ENCODE results near the gene SCUBE1.
A peak's percentile ranks its signal among the peaks of the same experiment; 100 is the strongest.

The SCUBE1 gene

DNA sequence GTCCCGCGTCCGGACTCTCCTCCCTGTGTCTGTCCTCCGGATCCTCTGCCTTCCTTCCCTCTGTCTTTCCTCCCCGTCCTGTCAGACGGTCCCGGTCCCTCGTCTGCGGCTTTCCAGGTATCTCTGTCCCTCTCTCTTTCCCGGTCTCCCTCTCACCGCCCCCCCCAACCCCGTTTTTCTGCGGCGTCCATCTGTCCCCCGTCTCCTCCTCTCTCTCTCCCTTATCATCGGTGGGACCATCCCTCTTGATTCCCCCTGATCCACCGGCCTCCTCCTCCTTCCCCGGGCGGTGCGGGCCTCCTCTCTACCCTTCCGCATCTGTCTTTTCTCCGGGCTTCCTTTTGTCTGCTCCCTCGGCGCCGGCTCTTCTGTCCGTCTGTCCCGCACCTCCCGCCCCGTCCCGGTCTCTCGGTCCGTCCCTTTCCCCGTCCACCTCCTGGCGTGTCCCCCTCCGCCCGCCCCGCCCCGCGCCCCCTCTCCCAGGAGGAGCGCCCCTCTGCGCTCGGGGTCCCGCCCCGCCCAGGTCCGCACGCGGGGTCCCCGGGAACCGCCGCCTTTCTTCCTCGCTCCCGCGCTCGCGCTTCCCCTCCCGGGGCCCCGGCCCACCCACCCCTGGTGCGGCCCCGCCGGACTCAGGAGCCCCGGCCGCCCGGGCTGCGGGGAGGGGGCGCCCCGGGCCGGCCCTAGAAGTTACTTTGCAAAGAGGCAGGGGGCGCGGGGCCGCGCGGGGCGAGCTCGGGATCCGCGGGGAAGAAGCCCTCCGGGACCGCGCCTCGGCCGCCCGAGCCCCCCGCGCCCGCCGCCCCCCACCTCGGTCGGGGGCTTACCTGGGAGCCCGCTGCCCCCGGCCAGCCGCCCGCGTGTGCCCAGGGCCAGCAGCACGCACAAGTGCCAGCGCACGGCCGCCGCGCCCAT is 568 bp downstream of the SCUBE1 start:
- H3K4me3 Mint-ChIP-seq, result peak overlapping the region; percentile 43
- no peaks in the 10 kb centered on the region for H3K9me3 Mint-ChIP-seq
- ATAC-seq, result no peak
- peaks cover 40% of the 10 kb centered on the region for H3K4me1 Mint-ChIP-seq
- DNase-seq (ENCODE audit: low spot score in 2 of 2), result no peak
- H3K36me3 Mint-ChIP-seq, result no peaks in the 10 kb centered on the region
- no peak overlapping the region for H3K27ac Mint-ChIP-seq

DNA sequence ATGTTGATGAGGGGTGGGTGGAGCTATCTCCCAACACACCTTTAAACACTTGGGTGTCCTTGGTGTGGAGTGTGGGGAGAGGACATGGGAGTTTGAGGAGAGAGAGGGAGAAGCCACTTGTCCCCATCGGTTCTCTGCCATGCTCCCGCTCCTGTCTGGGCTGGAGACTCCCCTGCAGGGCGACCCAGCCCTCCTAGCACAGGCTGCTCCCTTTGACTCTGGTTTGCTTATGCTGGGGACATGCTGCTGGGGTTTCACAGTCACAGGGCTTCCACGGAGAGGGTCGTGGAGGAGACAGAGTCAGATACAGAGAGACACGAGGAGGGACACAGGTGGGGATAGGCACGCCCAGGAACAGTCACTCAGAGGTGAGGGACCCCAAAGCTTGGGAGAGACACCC is 1.6 kb downstream of the SCUBE1 start:
- Mint-ChIP-seq H3K27ac (no peak overlapping the region), H3K9me3 (no peaks in the 10 kb centered on the region), H3K4me1 (peaks cover 38% of the 10 kb centered on the region), H3K4me3 (peak overlapping the region; percentile 43), H3K36me3 (no peaks in the 10 kb centered on the region)
- DNase-seq (ENCODE audit: low spot score in 2 of 2), result no peak
- ATAC-seq, result no peak

DNA sequence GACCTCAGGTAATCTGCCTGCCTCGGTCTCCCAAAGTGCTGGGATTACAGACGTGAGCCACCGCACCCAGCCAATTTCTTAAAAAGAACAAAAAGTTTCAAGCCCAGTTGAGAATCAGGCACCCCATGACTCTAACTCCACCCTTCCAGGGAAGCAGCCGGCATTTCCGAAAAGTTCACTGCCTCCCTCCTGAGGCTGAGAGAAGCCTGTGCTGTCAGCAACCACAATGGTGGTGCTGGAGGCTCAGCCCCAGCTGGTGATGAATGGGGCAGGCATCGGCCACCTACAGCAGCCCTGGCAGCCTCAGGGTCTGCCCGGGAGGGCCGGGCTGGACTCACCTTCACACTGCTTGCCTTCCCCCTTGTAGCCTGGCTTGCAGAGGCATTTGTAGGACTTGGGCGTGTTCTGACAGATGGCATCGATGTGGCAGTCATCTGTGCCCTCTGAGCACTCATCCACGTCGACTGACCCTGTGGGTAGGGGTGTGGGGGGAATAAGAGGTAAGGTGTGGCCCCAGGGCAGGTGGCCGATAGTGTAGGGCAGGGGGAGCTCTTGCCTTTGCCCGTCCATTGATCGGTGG is 4.3 kb downstream of the SCUBE1 start:
- Mint-ChIP-seq H3K27ac (no peak overlapping the region), H3K4me1 (peaks cover 16% of the 10 kb centered on the region), H3K4me3 (no peak overlapping the region), H3K9me3 (no peaks in the 10 kb centered on the region), H3K36me3 (no peaks in the 10 kb centered on the region)
- DNase-seq (ENCODE audit: low spot score in 2 of 2), result no peak
- ATAC-seq, result no peak

DNA sequence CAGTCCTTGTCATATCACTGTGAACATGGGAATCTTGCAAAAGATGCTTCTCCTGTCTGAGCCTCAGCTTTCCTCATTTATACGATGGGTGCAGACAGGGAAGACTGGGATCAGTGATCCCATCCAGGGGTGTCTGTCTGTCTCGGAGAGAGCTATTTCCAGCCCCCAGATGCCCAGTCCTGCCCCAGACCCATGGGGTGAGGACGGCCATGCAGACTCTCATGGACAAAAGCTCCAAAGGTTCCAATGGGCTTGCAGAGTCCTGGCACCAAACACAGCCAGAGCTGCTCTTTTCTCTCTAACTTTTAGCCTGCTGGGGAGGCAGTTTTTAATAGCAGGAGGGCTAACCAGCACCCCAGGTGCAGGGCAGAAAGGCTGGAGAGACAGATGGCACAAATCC is 5.2 kb downstream of the SCUBE1 start:
- Mint-ChIP-seq H3K27ac (no peak overlapping the region), H3K4me3 (no peak overlapping the region), H3K4me1 (peaks cover 16% of the 10 kb centered on the region), H3K9me3 (no peaks in the 10 kb centered on the region), H3K36me3 (no peaks in the 10 kb centered on the region)
- ATAC-seq (no peak), DNase-seq (ENCODE audit: low spot score in 2 of 2) (no peak)

DNA sequence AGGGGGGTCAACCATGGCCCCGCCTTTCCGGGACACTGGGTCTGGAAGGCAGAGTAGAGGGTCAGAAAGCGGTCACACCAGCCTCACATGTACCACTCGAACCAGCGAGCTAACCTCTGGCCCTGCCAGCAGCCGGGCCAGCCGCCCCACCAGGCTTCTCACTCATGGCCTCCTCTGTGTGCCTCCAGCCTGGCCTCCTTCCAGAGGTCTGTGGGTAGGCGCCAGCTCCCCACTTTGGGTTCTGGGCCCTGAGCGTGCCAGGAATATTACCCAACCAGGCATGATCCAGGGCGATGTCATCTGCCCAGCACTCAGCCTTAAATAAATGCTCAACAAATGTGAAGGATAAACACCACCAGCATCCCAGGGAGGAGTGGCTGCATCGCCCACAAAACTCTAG is 5.8 kb downstream of the SCUBE1 start:
- no peak overlapping the region for H3K4me3 Mint-ChIP-seq
- H3K27ac Mint-ChIP-seq, result no peak overlapping the region
- no peaks in the 10 kb centered on the region for H3K9me3 Mint-ChIP-seq
- ATAC-seq (no peak), DNase-seq (ENCODE audit: low spot score in 2 of 2) (no peak)
- H3K36me3 Mint-ChIP-seq, result no peaks in the 10 kb centered on the region
- H3K4me1 Mint-ChIP-seq, result peaks cover 13% of the 10 kb centered on the region

DNA sequence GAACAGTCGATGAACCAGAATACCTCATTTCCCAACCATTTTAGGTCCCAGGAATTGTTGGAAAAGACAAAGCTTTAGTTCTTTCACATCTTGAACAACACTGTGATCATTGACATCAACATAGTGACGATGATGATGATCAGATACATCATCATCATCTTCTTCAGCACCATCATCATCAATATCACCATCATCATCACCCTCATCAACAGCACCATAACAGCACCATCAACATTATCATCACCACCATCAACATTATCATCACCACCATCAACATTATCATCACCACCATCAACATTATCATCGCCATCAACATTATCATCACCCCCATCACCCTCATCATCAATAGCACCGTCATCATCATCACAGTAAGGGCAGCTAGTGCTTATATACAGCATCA is 8.8 kb downstream of the SCUBE1 start:
- ATAC-seq, result no peak

DNA sequence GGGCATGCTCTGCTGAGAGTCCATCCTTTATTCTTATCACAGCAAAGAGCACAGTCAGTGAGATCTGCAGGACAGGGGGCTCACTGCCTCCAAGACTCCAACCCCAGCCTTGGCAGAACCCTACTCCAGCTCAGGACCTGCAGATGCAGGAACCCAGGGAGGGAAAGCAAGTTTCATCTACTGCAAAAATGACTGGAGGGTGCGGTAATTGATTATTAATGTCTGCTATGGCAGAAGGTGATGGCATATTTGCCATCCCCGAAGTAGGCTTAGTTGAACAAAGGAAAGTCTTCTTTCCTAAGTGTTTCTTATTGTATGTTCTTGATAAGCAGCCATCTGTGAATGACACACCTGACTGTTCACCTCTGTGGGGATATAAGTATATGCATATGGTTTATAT is 9.2 kb downstream of the SCUBE1 start:
- H3K4me3 Mint-ChIP-seq, result no peak overlapping the region
- DNase-seq (ENCODE audit: low spot score in 2 of 2) (no peak), ATAC-seq (no peak)
- H3K9me3 Mint-ChIP-seq, result no peaks in the 10 kb centered on the region
- no peaks in the 10 kb centered on the region for H3K4me1 Mint-ChIP-seq
- no peaks in the 10 kb centered on the region for H3K36me3 Mint-ChIP-seq
- H3K27ac Mint-ChIP-seq, result no peak overlapping the region

More for the DNA sequence above, 8.8 kb downstream of the SCUBE1 start:
- DNase-seq (ENCODE audit: low spot score in 2 of 2), result no peak
- Mint-ChIP-seq H3K4me1 (no peaks in the 10 kb centered on the region), H3K27ac (no peak overlapping the region), H3K4me3 (no peak overlapping the region), H3K36me3 (no peaks in the 10 kb centered on the region), H3K9me3 (no peaks in the 10 kb centered on the region)

DNA sequence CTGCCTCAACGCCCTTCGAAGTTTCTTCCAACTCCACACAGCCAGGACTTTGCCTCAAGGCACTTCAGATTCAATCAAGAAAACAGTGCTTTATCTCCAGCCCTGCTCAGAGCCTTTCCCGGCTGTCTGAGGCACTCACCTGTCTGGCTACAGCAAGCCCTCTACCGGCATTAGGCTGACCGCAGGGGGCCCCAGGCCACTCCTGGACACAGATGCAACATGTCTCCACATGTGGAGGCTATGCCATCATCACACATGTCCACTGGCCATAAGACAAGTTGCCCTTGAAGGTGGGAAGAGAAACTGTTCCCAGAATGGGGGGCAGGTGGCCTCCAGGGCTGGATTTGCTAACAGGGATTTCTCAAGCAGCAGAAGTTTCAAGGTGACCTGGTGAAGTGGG is 10.0 kb downstream of the SCUBE1 start:
- Mint-ChIP-seq H3K9me3 (no peaks in the 10 kb centered on the region), H3K4me1 (no peaks in the 10 kb centered on the region), H3K36me3 (no peaks in the 10 kb centered on the region), H3K27ac (no peak overlapping the region), H3K4me3 (no peak overlapping the region)
- ATAC-seq, result no peak
- DNase-seq (ENCODE audit: low spot score in 2 of 2), result no peak

DNA sequence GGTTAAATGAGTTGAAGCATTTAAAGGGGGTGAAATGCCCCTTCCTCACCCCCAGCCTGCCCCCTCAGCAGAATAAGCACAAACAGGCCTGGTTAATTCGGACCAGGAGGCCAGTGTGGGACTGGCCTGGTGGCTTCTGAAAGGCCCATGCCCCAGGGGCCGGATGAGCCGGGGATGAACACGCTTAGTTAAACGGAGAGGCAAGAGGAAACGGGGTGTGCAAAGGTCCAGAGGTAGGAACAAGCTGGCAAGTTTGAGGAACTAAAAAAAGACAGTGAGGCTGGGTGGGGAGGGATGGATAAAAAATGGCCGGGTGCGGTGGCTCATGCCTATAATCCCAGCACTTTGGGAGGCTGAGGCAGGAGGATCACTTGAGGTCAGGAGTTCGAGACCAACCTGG is 11.5 kb downstream of the SCUBE1 start:
- Mint-ChIP-seq H3K4me3 (no peak overlapping the region), H3K36me3 (no peaks in the 10 kb centered on the region), H3K27ac (no peak overlapping the region), H3K9me3 (no peaks in the 10 kb centered on the region), H3K4me1 (no peaks in the 10 kb centered on the region)
- no peak for ATAC-seq
- DNase-seq (ENCODE audit: low spot score in 2 of 2), result no peak

DNA sequence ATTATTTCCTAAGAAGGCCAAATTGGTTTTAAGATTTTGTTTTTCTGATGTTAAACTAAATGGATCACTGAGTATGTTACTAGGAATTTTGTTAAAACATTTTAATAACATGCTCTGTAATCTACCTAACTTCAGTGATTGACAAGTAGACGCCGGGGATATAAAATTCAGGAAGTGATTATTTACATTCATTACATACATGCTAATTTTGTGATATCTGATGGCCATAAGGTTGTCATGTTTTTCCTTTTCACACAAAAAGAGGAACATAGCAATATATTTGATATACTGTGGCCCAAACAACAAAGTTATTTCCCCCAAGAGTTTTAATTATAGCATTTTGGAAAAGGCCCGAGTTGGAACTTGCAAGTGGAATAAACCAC is 12.1 kb downstream of the SCUBE1 start:
- no peaks in the 10 kb centered on the region for H3K36me3 Mint-ChIP-seq
- H3K4me3 Mint-ChIP-seq, result no peak overlapping the region
- no peaks in the 10 kb centered on the region for H3K4me1 Mint-ChIP-seq

DNA sequence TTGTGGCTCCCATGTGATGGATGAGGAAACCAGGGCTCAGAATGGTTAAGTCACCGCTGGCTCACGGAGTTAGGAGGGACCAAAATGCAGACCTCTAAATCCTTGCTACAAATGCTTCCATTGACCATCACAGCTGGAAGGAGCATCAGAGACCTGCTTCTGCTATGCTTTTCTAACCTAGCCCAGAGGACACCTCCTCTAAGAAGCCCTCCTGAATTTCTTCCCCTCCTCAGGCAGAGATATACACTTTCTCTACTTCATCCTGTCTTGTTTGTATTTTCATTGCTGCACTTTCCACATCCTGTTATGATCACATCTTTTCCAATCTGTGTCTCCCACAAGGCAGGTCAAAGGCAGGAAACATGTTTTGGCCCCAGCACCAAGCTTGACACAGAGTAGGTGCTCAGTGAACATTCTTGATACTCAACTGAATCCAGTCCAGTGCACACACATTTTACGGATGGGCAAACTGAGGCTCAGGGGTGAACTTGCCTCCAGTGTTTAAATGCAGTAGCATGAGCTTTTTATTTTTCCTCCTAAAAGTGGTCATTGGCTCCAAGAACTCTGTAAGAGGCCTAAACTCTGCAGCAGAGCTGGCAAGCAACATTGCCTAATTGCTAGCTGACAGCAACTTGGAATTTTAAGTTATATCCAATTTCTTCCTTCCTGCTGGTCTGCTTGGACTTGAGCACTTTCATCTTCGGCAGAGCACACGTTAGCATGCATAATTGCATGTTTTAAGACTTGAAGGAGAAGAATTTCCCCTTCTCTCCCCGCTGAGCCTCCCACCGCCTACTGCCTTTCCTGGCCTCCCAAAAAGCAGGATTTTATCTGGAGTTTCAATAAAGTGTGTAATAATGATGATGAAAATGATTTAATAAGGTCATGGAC is 12.7 kb downstream of the SCUBE1 start:
- DNase-seq (ENCODE audit: low spot score in 2 of 2) (no peak), ATAC-seq (no peak)
- no peaks in the 10 kb centered on the region for H3K9me3 Mint-ChIP-seq
- H3K36me3 Mint-ChIP-seq, result no peaks in the 10 kb centered on the region
- no peaks in the 10 kb centered on the region for H3K4me1 Mint-ChIP-seq
- no peak overlapping the region for H3K4me3 Mint-ChIP-seq
- H3K27ac Mint-ChIP-seq, result no peak overlapping the region

More for the DNA sequence above, 12.1 kb downstream of the SCUBE1 start:
- H3K27ac Mint-ChIP-seq, result no peak overlapping the region
- no peaks in the 10 kb centered on the region for H3K9me3 Mint-ChIP-seq
- ATAC-seq, result no peak
- no peak for DNase-seq (ENCODE audit: low spot score in 2 of 2)

DNA sequence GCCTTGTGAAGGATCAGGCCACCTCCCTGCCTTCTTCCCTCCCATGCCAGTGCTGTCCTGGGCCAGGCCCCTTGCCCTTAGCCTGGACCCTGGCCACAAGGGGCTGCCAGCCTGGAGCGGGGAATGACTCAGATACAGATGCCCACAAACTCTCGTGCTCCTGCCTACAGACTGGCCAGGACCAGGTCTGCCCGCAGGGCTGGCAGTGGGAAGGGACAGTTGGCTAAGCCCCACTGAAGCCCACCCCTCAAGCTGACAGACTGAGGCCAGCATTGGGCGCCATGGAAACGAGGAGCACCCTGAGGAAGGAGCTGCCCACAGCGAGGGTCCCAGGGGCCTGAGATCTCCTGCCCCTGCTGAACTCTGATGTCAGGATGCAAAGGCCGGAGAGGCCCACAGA is 14.1 kb downstream of the SCUBE1 start:
- no peak for DNase-seq (ENCODE audit: low spot score in 2 of 2)
- Mint-ChIP-seq H3K36me3 (no peaks in the 10 kb centered on the region), H3K4me3 (no peak overlapping the region), H3K9me3 (no peaks in the 10 kb centered on the region), H3K27ac (no peak overlapping the region), H3K4me1 (no peaks in the 10 kb centered on the region)
- ATAC-seq, result no peak

DNA sequence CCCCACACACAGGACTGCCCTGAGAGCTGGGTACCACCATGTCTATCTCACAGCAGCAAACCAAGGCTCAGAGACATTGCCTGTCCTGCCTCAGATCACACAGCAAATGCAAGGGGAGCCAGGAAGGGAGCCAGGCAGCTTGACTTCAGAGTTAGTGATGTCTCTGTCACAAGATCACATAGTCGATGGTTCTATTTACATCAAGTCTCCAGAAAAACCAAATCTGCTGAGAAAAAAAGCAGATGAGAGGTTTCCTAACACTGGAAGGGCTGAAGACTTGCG is 16.1 kb downstream of the SCUBE1 start:
- ATAC-seq (no peak), DNase-seq (ENCODE audit: low spot score in 2 of 2) (no peak)
- H3K4me1 Mint-ChIP-seq, result no peaks in the 10 kb centered on the region
- no peak overlapping the region for H3K4me3 Mint-ChIP-seq
- H3K27ac Mint-ChIP-seq, result no peak overlapping the region
- H3K36me3 Mint-ChIP-seq, result no peaks in the 10 kb centered on the region
- no peaks in the 10 kb centered on the region for H3K9me3 Mint-ChIP-seq

DNA sequence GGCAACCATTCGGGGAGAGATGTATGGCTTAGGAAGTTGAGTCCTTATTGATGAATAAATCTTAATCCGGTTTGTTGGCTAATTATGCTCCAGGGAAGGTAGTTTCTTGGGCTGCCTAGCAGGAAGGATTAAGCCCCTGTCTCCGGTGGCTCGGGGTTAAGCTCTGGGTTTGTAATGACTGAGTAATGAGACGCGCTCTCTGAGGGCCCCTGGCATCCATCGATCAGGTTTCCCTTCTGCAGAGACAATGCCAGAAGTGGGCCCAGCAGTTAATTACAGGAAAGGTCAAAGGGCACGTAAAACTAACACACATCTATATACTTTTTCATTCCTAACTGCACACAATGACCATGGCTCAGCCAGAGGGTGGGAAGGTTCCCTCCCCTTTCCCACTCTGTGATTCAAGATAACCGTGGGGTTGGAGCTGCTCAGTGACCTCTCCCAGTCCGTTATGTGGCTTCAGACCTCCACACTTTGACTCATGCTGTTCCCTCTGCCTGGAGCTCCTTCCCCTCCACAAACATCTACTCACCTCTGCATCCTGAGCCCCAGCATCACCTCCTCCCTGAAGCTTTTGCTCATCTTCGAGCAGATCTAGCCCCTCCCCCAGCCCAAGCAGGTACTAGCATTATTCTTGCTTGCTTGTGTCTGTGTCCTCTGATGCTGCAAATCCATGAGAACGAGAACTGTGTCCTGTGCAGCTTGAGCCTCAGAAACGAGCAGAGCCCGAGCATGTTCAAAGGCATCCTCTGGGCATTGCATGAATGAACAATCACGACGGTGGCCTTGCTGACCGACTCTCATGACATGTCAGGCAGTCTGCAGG is 16.6 kb downstream of the SCUBE1 start:
- H3K4me1 Mint-ChIP-seq, result no peaks in the 10 kb centered on the region
- H3K4me3 Mint-ChIP-seq, result no peak overlapping the region
- no peaks in the 10 kb centered on the region for H3K9me3 Mint-ChIP-seq
- no peaks in the 10 kb centered on the region for H3K36me3 Mint-ChIP-seq
- ATAC-seq (no peak), DNase-seq (ENCODE audit: low spot score in 2 of 2) (no peak)
- H3K27ac Mint-ChIP-seq, result no peak overlapping the region

DNA sequence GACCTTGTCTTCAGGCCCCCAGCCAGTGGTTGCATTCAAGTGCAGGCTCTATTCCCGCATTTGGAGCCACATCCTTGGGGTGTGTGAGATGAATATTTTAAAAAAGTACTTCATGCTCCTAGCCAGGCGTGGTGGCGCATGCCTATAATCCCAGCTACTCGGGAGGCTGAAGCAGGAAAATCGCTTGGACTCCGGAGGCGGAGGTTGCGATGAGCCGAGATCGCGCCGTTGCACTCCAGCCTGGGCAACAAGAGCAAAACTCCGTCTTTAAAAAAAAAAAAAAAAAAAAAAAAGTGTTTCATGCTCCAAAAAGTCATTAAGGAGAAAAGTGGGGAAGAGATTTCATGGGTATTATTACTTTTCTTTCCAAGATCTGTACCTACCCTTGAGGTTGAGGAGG is 18.0 kb downstream of the SCUBE1 start:
- no peaks in the 10 kb centered on the region for H3K9me3 Mint-ChIP-seq
- ATAC-seq (no peak), DNase-seq (ENCODE audit: low spot score in 2 of 2) (no peak)
- no peaks in the 10 kb centered on the region for H3K4me1 Mint-ChIP-seq
- H3K4me3 Mint-ChIP-seq, result no peak overlapping the region
- H3K36me3 Mint-ChIP-seq, result no peaks in the 10 kb centered on the region
- no peak overlapping the region for H3K27ac Mint-ChIP-seq
